NT2/D1 (cell line): Measurements from ENCODE around the gene DGKE.

Source experiments
- SUZ12 ChIP-seq: IDR thresholded peaks from 2 replicates; pipeline ENCODE4 v1.6.1; 2011; ENCODE audit not compliant: insufficient read length, insufficient read depth; ENCODE audit errors: extremely low read depth
- YY1 ChIP-seq: IDR thresholded peaks from 2 replicates; pipeline ENCODE4 v1.6.1; 2011; ENCODE audit not compliant: insufficient read length, insufficient read depth
- ZNF274 ChIP-seq: IDR thresholded peaks from 2 replicates; pipeline ENCODE4 v1.6.1; 2011; ENCODE audit warnings: mild to moderate bottlenecking, low read depth, low read length

GRCh38 chr17:56893503-56893902, 59.6 kb downstream of the DGKE start:
- no peak for TF ChIP-seq ZNF274
- TF ChIP-seq YY1: no peak
- TF ChIP-seq SUZ12: no peak
